Endothelial cell (in vitro differentiated cells): ENCODE measurements around the gene H2BW2. TPM values are rescaled to one million over a fixed set of nuclear protein-coding genes. Genes with fewer than 3 reads are reported as not detected.

Source experiments
- DNase-seq: peaks from one replicate; pipeline ENCODE4 v3.0.0; 2021; ENCODE audit warnings: low spot score
- H3K27ac Mint-ChIP-seq: one replicate; pipeline ENCODE4 v1.8.0; 2021; ENCODE audit warnings: mixed read lengths, inconsistent platforms; ENCODE audit not compliant: unreplicated experiment
- H3K27me3 Mint-ChIP-seq: one replicate; pipeline ENCODE4 v1.8.0; 2021; ENCODE audit warnings: mild to moderate bottlenecking, moderate library complexity, mixed read lengths, inconsistent platforms; ENCODE audit not compliant: unreplicated experiment
- H3K36me3 Mint-ChIP-seq: one replicate; pipeline ENCODE4 v1.8.0; 2021; ENCODE audit warnings: mild to moderate bottlenecking, low read depth, mixed read lengths, inconsistent platforms; ENCODE audit not compliant: unreplicated experiment
- H3K4me1 Mint-ChIP-seq: one replicate; pipeline ENCODE4 v1.8.0; 2021; ENCODE audit warnings: mild to moderate bottlenecking, mixed read lengths, inconsistent platforms; ENCODE audit not compliant: unreplicated experiment
- H3K4me3 Mint-ChIP-seq: one replicate; pipeline ENCODE4 v1.8.0; 2021; ENCODE audit warnings: mild to moderate bottlenecking, mixed read lengths, inconsistent platforms; ENCODE audit not compliant: unreplicated experiment
- H3K9me3 Mint-ChIP-seq: one replicate; pipeline ENCODE4 v1.8.0; 2021; ENCODE audit warnings: mixed read lengths, inconsistent platforms; ENCODE audit not compliant: unreplicated experiment
- total RNA-seq: library from RNA; stranded (reverse); fragmentation: NEBNext Ultra II Directional; extraction: Animal tissue kit (Norgen Biotek cat#: 25700); gene quantifications from one replicate; pipeline ENCODE4 v1.2.1, GENCODE V29; 2021; ENCODE audit not compliant: unreplicated experiment
- TF ChIP-seq, protein P1 (sequence below): fragments of 200-600 bp; sonication (generic); IDR thresholded peaks from one replicate; pipeline ENCODE4 v1.5.0; 2021; ENCODE audit warnings: antibody characterized with exemption; ENCODE audit not compliant: unreplicated experiment

H2BW2 gene
- total RNA-seq, 1 donor from 2014 or later, result not detected

DNA sequence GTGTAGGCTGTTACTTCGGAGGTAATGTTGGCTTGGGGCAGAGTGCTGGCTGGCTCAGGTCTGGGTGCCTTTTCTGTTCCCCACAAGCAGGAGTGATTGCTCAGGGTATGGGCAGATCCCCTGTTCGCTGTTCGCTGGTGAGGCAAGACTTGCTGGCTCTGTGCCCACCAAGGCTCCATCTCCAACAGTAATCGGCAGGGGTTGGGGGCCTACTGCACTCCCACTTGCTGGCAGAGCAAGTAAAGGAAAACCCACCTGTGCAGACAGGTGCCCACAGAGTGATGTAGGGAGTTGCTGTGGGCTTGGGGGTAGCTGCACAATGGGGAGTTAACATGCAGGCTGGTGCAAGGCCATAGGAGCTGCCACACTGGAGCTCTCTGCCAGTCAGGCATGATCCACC lies 44.3 kb downstream of the H2BW2 start:
- TF ChIP-seq, protein P1, sequence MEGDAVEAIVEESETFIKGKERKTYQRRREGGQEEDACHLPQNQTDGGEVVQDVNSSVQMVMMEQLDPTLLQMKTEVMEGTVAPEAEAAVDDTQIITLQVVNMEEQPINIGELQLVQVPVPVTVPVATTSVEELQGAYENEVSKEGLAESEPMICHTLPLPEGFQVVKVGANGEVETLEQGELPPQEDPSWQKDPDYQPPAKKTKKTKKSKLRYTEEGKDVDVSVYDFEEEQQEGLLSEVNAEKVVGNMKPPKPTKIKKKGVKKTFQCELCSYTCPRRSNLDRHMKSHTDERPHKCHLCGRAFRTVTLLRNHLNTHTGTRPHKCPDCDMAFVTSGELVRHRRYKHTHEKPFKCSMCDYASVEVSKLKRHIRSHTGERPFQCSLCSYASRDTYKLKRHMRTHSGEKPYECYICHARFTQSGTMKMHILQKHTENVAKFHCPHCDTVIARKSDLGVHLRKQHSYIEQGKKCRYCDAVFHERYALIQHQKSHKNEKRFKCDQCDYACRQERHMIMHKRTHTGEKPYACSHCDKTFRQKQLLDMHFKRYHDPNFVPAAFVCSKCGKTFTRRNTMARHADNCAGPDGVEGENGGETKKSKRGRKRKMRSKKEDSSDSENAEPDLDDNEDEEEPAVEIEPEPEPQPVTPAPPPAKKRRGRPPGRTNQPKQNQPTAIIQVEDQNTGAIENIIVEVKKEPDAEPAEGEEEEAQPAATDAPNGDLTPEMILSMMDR, result no peak
- no peaks in the 10 kb centered on the region for H3K27me3 Mint-ChIP-seq
- no peaks in the 10 kb centered on the region for H3K9me3 Mint-ChIP-seq
- no peak for DNase-seq
- no peaks in the 10 kb centered on the region for H3K4me1 Mint-ChIP-seq
- H3K27ac Mint-ChIP-seq, result no peak overlapping the region
- H3K4me3 Mint-ChIP-seq, result no peak overlapping the region
- no peaks in the 10 kb centered on the region for H3K36me3 Mint-ChIP-seq

DNA sequence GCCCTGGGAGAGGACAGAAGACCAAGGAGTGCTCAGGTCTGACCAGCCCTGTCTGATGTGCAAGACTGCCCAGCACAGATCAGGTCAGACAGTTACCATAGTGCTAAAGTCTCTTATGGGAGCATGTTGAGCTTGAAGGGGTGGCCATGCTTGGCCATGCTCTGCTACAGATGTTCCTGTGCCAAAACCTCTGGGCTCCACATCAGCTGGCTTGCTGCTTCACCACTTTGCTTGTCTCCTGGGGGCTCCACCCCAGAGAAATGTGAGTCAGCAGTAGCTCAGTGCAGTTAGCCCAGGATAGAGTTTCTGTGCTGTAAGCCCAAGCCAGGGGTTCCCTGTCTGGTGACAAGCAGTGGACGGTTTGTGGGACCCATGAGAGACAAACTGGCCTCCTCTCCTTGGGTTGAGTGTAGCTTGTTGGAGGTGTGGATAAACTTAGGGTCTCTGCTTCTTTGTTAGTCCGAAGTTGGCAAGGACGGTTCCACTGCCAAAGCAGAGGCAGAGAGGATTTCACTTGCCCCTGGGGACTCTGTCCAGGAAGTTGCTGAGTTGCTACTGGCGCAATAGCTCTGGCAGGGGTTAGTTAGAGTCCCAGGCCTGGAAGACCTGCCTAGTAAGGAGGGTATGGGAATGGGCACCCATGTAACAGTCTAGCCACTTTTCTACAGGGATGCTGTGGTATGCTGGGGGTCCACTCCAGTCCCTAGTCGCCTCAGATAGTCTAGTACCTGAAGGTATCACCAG lies 45.0 kb downstream of the H2BW2 start:
- Mint-ChIP-seq H3K36me3 (no peaks in the 10 kb centered on the region), H3K4me3 (no peak overlapping the region), H3K27ac (no peak overlapping the region), H3K4me1 (no peaks in the 10 kb centered on the region), H3K27me3 (no peaks in the 10 kb centered on the region), H3K9me3 (no peaks in the 10 kb centered on the region)
- no peak for DNase-seq
- TF ChIP-seq, protein P1, result no peak

DNA sequence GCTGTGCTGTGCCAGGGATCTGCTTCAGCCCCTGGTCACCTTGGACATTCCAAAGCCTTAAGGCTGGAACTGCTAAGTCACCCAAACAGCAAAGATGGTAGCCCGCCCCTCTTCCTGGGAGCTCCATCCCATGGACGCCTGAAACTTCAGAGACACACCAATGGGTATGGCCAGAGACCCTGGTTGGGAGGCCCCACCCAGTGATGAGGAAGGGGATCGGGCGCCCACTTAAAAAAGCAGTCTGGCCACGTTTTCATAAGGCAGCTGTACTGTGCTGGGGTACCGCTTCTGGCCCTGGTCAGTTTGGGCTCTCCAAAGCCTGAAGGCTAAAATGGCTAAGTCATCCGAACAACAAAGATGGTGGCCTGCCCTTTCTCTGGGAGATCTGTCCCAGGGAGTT lies 45.7 kb downstream of the H2BW2 start:
- no peak overlapping the region for H3K4me3 Mint-ChIP-seq
- H3K27ac Mint-ChIP-seq, result no peak overlapping the region
- no peak for DNase-seq
- TF ChIP-seq, protein P1, result no peak
- no peaks in the 10 kb centered on the region for H3K9me3 Mint-ChIP-seq
- H3K27me3 Mint-ChIP-seq, result no peaks in the 10 kb centered on the region
- H3K36me3 Mint-ChIP-seq, result no peaks in the 10 kb centered on the region
- H3K4me1 Mint-ChIP-seq, result no peaks in the 10 kb centered on the region

DNA sequence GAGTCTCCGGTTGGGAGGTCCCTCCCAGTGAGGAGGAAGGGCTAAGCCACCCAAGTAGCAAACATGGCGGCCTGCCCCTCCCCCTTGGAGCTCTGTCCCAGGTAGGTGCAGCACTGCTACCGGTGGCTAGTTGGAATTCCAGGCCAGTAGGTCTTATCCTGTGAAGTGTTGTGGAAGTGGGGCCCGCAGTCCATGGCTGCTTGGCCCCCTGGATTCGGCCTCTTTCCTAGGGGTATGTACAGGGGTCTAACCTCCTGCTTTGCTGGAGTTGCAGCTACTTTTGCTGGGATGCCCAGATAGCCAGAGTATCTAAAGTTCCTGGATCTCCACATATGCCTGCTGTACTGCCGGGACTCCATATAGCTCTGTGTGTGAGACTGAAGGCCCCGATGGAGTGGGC lies 46.2 kb downstream of the H2BW2 start:
- H3K4me3 Mint-ChIP-seq, result no peak overlapping the region
- no peak overlapping the region for H3K27ac Mint-ChIP-seq
- H3K36me3 Mint-ChIP-seq, result no peaks in the 10 kb centered on the region
- H3K4me1 Mint-ChIP-seq, result no peaks in the 10 kb centered on the region
- no peaks in the 10 kb centered on the region for H3K27me3 Mint-ChIP-seq
- no peaks in the 10 kb centered on the region for H3K9me3 Mint-ChIP-seq
- TF ChIP-seq, protein P1, result no peak
- DNase-seq, result no peak

Other genes starting within 250 kb of the H2BW2 start
- gene RAB9B, start 207.7 kb upstream of the H2BW2 start, total RNA-seq, result 2.3 TPM
- 20.1 TPM for gene TMSB15B, start 77.3 kb upstream of the H2BW2 start, total RNA-seq
- gene H2BW1, start 26.2 kb upstream of the H2BW2 start, total RNA-seq, result not detected
- 8.6 TPM for gene TMSB15C, start 36.3 kb downstream of the H2BW2 start, total RNA-seq
- 3.6 TPM for gene ZCCHC18, start 72.6 kb downstream of the H2BW2 start, total RNA-seq
- 4.4 TPM for gene SLC25A53, start 117.1 kb downstream of the H2BW2 start, total RNA-seq
- 23.2 TPM for gene FAM199X, start 126.5 kb downstream of the H2BW2 start, total RNA-seq
- gene ESX1, start 215.0 kb downstream of the H2BW2 start, total RNA-seq, result not detected